Neural cell (in vitro differentiated cells): ENCODE measurements around the gene F11R. TPM values are rescaled to one million over a fixed set of nuclear protein-coding genes. Genes with fewer than 3 reads are reported as not detected.
"Not testable (repeated sequence)": the region's sequence is repeated elsewhere in the genome, so short reads cannot be mapped to it uniquely, and the experiment has no call there.

ENCODE experiments used
- H2AFZ ChIP-seq: fragments of 200-600, 300-800 bp; sonication (generic), shearing (Covaris generic); 2 replicates; pipeline ENCODE4 v1.6.0; 2014; ENCODE audit warnings: low read depth, mild to moderate bottlenecking, antibody characterized with exemption, low read length, moderate library complexity
- H3F3A ChIP-seq: fragments of 200-600 bp; shearing (Covaris generic); 2 replicates; pipeline ENCODE4 v1.6.1; 2016; ENCODE audit warnings: mild to moderate bottlenecking, moderate library complexity, mixed read lengths, antibody characterized with exemption, low read length; ENCODE audit not compliant: insufficient read depth, poor library complexity, severe bottlenecking
- H3K27ac ChIP-seq: fragments of 200-600, 300-800 bp; sonication (generic), shearing (Covaris generic); 2 replicates; pipeline ENCODE4 v1.5.1; 2014; ENCODE audit warnings: mild to moderate bottlenecking, low read length, moderate library complexity
- H3K27me3 ChIP-seq: fragments of 300-800, 200-600 bp; sonication (generic), shearing (Covaris generic); 2 replicates; pipeline ENCODE4 v1.6.0; 2014; ENCODE audit warnings: mild to moderate bottlenecking, low read depth, low read length, moderate library complexity; ENCODE audit not compliant: insufficient read depth
- H3K36me3 ChIP-seq: fragments of 300-800, 200-600 bp; sonication (generic), shearing (Covaris generic); 2 replicates; pipeline ENCODE4 v1.5.1; 2014; ENCODE audit warnings: mild to moderate bottlenecking, antibody characterized with exemption, low read length, moderate library complexity; ENCODE audit not compliant: insufficient read depth
- H3K4me2 ChIP-seq: fragments of 300-800, 200-600 bp; sonication (generic), shearing (Covaris generic); 2 replicates; pipeline ENCODE4 v1.6.0; 2014; ENCODE audit warnings: mild to moderate bottlenecking, low read length
- H3K4me3 ChIP-seq: fragments of 300-800, 200-600 bp; sonication (generic), shearing (Covaris generic); 2 replicates; pipeline ENCODE4 v1.5.1; 2014; ENCODE audit warnings: mild to moderate bottlenecking, low read length, moderate library complexity
- H3K79me2 ChIP-seq: fragments of 200-600 bp; shearing (Covaris generic); replicated peaks from 2 replicates; pipeline ENCODE4 v1.6.0; 2014; ENCODE audit warnings: mild to moderate bottlenecking, low read length, moderate library complexity; ENCODE audit not compliant: insufficient read depth
- H3K9ac ChIP-seq: fragments of 300-800, 200-600 bp; sonication (generic), shearing (Covaris generic); 2 replicates; pipeline ENCODE4 v1.6.1; 2016; ENCODE audit warnings: mild to moderate bottlenecking, low read length, mixed read lengths
- H3K9me2 ChIP-seq: fragments of 200-600 bp; shearing (Covaris generic); 2 replicates; pipeline ENCODE4 v1.6.1; 2016; ENCODE audit warnings: mild to moderate bottlenecking, low read length, mixed read lengths; ENCODE audit not compliant: insufficient read depth
- H3K9me3 ChIP-seq: fragments of 200-600, 300-800 bp; sonication (generic), shearing (Covaris generic); 2 replicates; pipeline ENCODE4 v1.6.1; 2016; ENCODE audit warnings: mild to moderate bottlenecking, mixed run types, low read length, moderate library complexity, mixed read lengths
- H4K20me1 ChIP-seq: fragments of 200-600 bp; shearing (Covaris generic); 2 replicates; pipeline ENCODE4 v1.6.1; 2016; ENCODE audit warnings: mild to moderate bottlenecking, mixed run types; ENCODE audit not compliant: insufficient read depth
- EP300 ChIP-seq: fragments of 450-650 bp; conservative IDR thresholded peaks from 2 replicates; pipeline ENCODE4 v1.6.1; 2014; ENCODE audit warnings: antibody characterized with exemption, mild to moderate bottlenecking, moderate library complexity; ENCODE audit not compliant: poor library complexity, severe bottlenecking
- EZH2 ChIP-seq: fragments of 200-600, 300-800 bp; shearing (Covaris generic), sonication (generic); IDR thresholded peaks from 2 replicates; pipeline ENCODE4 v1.6.1; 2014; ENCODE audit warnings: antibody characterized with exemption, low read length, borderline replicate concordance, mild to moderate bottlenecking; ENCODE audit not compliant: insufficient read depth, poor library complexity, severe bottlenecking
- MXI1 ChIP-seq: fragments of 450-650 bp; conservative IDR thresholded peaks from 2 replicates; pipeline ENCODE4 v1.6.1; 2014; ENCODE audit warnings: antibody characterized with exemption, mild to moderate bottlenecking; ENCODE audit not compliant: poor library complexity, severe bottlenecking
- POLR2AphosphoS5 ChIP-seq: IDR thresholded peaks from 2 replicates; pipeline ENCODE4 v1.6.1; 2012
- RAD21 ChIP-seq: fragments of 450-650 bp; conservative IDR thresholded peaks from 2 replicates; pipeline ENCODE4 v1.6.1; 2014; ENCODE audit warnings: antibody characterized with exemption, mild to moderate bottlenecking, moderate library complexity
- SMC3 ChIP-seq: fragments of 450-650 bp; conservative IDR thresholded peaks from 2 replicates; pipeline ENCODE4 v1.6.1; 2014; ENCODE audit warnings: antibody characterized with exemption, mild to moderate bottlenecking, moderate library complexity; ENCODE audit not compliant: poor library complexity
- TAF1 ChIP-seq: IDR thresholded peaks from 2 replicates; pipeline ENCODE4 v1.6.1; 2012; ENCODE audit warnings: low read depth
- polyA plus RNA-seq: library from polyadenylated mRNA; depleted of rRNA; stranded (reverse); fragments of >200 nt; gene quantifications from 2 replicates; pipeline ENCODE4 v1.2.3, GENCODE V29; 2014
- TF ChIP-seq, protein P1 (sequence below): IDR thresholded peaks from 2 replicates; pipeline ENCODE4 v1.6.1; 2012; ENCODE audit warnings: borderline replicate concordance
- TF ChIP-seq, protein P2 (sequence below): fragments of 450-650 bp; IDR thresholded peaks from 2 replicates; pipeline ENCODE4 v1.5.1; 2014; ENCODE audit warnings: antibody characterized with exemption, mild to moderate bottlenecking, moderate library complexity; ENCODE audit not compliant: poor library complexity, severe bottlenecking

Gene F11R
- polyA plus RNA-seq, 1 donor from 2014 or later, result 7.3 TPM

- Histone ChIP-seq H3K9me3 (no peaks in the 10 kb centered on the region), H3K9me2 (no peaks in the 10 kb centered on the region), H4K20me1 (no peaks in the 10 kb centered on the region), H3K4me2 (no peak overlapping the region), H3K27ac (no peak overlapping the region), H3K36me3 (no peaks in the 10 kb centered on the region), H3K9ac (no peak overlapping the region), H3K79me2 (no peaks in the 10 kb centered on the region), H2AFZ (no peak overlapping the region), H3F3A (no peaks in the 10 kb centered on the region), H3K27me3 (no peaks in the 10 kb centered on the region), H3K4me3 (no peak overlapping the region)
- TF ChIP-seq MXI1, result no peak
- TF ChIP-seq EP300, result no peak
- TF ChIP-seq RAD21, result no peak
- no peak for TF ChIP-seq TAF1
- TF ChIP-seq, protein P1, sequence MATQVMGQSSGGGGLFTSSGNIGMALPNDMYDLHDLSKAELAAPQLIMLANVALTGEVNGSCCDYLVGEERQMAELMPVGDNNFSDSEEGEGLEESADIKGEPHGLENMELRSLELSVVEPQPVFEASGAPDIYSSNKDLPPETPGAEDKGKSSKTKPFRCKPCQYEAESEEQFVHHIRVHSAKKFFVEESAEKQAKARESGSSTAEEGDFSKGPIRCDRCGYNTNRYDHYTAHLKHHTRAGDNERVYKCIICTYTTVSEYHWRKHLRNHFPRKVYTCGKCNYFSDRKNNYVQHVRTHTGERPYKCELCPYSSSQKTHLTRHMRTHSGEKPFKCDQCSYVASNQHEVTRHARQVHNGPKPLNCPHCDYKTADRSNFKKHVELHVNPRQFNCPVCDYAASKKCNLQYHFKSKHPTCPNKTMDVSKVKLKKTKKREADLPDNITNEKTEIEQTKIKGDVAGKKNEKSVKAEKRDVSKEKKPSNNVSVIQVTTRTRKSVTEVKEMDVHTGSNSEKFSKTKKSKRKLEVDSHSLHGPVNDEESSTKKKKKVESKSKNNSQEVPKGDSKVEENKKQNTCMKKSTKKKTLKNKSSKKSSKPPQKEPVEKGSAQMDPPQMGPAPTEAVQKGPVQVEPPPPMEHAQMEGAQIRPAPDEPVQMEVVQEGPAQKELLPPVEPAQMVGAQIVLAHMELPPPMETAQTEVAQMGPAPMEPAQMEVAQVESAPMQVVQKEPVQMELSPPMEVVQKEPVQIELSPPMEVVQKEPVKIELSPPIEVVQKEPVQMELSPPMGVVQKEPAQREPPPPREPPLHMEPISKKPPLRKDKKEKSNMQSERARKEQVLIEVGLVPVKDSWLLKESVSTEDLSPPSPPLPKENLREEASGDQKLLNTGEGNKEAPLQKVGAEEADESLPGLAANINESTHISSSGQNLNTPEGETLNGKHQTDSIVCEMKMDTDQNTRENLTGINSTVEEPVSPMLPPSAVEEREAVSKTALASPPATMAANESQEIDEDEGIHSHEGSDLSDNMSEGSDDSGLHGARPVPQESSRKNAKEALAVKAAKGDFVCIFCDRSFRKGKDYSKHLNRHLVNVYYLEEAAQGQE, result no peak
- no peak for TF ChIP-seq POLR2AphosphoS5
- TF ChIP-seq SMC3, result no peak
- TF ChIP-seq, protein P2, sequence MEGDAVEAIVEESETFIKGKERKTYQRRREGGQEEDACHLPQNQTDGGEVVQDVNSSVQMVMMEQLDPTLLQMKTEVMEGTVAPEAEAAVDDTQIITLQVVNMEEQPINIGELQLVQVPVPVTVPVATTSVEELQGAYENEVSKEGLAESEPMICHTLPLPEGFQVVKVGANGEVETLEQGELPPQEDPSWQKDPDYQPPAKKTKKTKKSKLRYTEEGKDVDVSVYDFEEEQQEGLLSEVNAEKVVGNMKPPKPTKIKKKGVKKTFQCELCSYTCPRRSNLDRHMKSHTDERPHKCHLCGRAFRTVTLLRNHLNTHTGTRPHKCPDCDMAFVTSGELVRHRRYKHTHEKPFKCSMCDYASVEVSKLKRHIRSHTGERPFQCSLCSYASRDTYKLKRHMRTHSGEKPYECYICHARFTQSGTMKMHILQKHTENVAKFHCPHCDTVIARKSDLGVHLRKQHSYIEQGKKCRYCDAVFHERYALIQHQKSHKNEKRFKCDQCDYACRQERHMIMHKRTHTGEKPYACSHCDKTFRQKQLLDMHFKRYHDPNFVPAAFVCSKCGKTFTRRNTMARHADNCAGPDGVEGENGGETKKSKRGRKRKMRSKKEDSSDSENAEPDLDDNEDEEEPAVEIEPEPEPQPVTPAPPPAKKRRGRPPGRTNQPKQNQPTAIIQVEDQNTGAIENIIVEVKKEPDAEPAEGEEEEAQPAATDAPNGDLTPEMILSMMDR, result no peak
- TF ChIP-seq EZH2, result no peak
These were observed 10.9 kb upstream of the F11R start for GRCh38 chr1:161031874-161032273.

DNA sequence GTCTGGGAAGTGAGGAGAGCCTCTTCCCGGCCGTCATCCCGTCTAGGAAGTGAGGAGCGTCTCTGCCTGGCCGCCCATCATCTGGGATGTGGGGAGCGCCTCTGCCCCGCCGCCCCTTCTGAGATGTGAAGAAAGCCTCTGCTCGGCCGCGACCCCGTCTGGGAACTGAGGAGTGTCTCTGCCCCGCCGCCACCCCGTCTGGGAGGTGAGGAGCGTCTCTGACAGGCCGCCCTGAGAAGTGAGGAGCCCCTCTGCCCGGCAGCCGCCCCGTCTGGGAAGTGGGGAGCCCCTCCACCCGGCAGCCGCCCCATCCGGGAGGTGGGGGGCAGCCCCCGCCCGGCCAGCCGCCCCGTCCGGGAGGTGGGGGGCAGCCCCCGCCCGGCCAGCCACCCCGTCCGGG lies 8.5 kb upstream of the F11R start:
- not testable (repeated sequence) for H3K4me3 ChIP-seq

GRCh38 chr1:161026954-161027353 lies 6.0 kb upstream of the F11R start:
- not testable (repeated sequence) for H3K27me3 ChIP-seq, H3K27ac ChIP-seq, H3K9me3 ChIP-seq, H3K9ac ChIP-seq, H3K9me2 ChIP-seq, H3K4me2 ChIP-seq, H3K36me3 ChIP-seq, H3F3A ChIP-seq, H2AFZ ChIP-seq, H4K20me1 ChIP-seq, H3K79me2 ChIP-seq, H3K4me3 ChIP-seq

More for the DNA sequence above, 8.5 kb upstream of the F11R start:
- not testable (repeated sequence) for H3K27me3 ChIP-seq, H3K4me2 ChIP-seq, H3F3A ChIP-seq, H4K20me1 ChIP-seq, H3K9ac ChIP-seq, H2AFZ ChIP-seq, H3K36me3 ChIP-seq, H3K9me2 ChIP-seq, H3K9me3 ChIP-seq, H3K79me2 ChIP-seq, H3K27ac ChIP-seq

- not testable (repeated sequence) for H3K9ac ChIP-seq, H2AFZ ChIP-seq, H3K36me3 ChIP-seq, H3K79me2 ChIP-seq, H4K20me1 ChIP-seq, H3K9me2 ChIP-seq, H3F3A ChIP-seq, H3K4me3 ChIP-seq, H3K4me2 ChIP-seq, H3K9me3 ChIP-seq, H3K27ac ChIP-seq
- peaks cover 28% of the 10 kb centered on the region for H3K27me3 ChIP-seq
These were observed 1.5 kb upstream of the F11R start for GRCh38 chr1:161022432-161022831.
